ENCODE data around the gene RBM43. TPM values are rescaled to one million over a fixed set of nuclear protein-coding genes. Genes with fewer than 3 reads are reported as not detected.
"Not testable (repeated sequence)": the region's sequence is repeated elsewhere in the genome, so short reads cannot be mapped to it uniquely, and the experiment has no call there.

Gene RBM43
- total RNA-seq (2014; rRNA removed; shearing (Covaris generic); ENCODE audit: low replicate concordance), result 1.9 and 3.8 TPM in 2 replicates

GRCh38 chr2:151261231-151261976 lies at the start of gene RBM43:
Gene RBM43 (minus strand): TSS chr2:151261863. CDS start chr2:151261727, 136 bp downstream.
- H3K9me3 ChIP-seq, result no peaks in the 10 kb centered on the region
- H3K36me3 ChIP-seq, result no peaks in the 10 kb centered on the region
- peak; percentile 94 for DNase-seq
- H3K4me3 ChIP-seq, result peak within 1 kb of the TSS; percentile 59
- H3K27me3 ChIP-seq, result no peaks in the 10 kb centered on the region

GRCh38 chr2:151310313-151310712 lies 48.6 kb upstream of the RBM43 start:
- not testable (repeated sequence) for H3K9me3 ChIP-seq, H3K27me3 ChIP-seq, DNase-seq, H3K4me3 ChIP-seq, H3K36me3 ChIP-seq

GRCh38 chr2:151306621-151307020 lies 45.0 kb upstream of the RBM43 start:
- Histone ChIP-seq H3K9me3 (0 out of 2 replicates have a peak, but pooled peaks cover 2% of the 10 kb centered on the region), H3K4me3 (no peak overlapping the region), H3K36me3 (no peaks in the 10 kb centered on the region), H3K27me3 (no peaks in the 10 kb centered on the region)
- peak; percentile 82 for DNase-seq

DNA sequence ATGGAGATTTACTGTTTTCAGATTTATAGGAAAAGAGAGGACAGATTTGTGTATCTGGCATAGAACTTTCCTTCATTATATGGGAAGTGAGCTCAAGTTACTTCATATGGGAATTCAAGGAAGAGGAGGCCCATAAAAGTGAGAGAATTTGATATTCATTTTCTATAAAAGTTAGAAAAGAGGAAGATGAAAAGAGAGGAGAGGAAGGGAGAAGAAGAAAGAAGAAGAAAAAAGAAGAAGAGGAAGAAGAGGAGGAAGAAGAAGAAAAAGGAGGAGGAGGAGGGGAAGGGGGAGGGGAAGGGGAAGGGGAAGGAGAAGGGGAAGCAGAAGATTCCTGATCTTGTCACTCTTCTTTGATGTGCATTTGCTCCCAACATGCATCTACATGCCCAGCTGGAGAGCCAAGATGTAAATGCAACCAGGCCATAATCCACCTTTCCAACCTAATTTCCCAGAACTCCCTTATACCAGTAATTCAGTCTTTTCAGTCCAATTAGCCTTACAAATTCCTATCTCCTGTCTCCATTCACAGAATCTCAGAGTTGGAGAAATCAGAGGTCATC lies 43.5 kb upstream of the RBM43 start:
- no peaks in the 10 kb centered on the region for H3K36me3 ChIP-seq
- H3K9me3 ChIP-seq, result 0 out of 2 replicates have a peak, but pooled peaks cover 2% of the 10 kb centered on the region
- no peak overlapping the region for H3K4me3 ChIP-seq
- no peak for DNase-seq
- no peaks in the 10 kb centered on the region for H3K27me3 ChIP-seq

DNA sequence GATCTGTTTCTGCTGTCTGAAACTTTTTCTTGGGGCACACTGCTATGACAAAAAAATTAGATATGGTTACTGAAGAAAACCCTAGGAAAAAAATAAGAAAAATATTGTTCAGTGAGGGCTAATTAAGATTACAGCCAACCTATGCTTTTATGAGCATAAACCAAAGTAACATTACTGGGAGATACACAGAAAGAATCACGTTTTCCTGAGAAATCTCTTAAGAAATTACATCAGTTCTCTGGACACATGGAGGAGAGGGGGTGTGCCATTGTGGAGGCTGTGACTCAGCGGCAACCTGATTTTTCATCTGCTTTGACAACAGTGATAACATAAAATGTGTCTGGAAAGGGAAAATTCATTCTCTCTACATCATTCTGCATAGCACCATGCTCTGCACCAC lies 41.2 kb upstream of the RBM43 start:
- H3K9me3 ChIP-seq, result no peaks in the 10 kb centered on the region
- no peak overlapping the region for H3K4me3 ChIP-seq
- H3K36me3 ChIP-seq, result no peaks in the 10 kb centered on the region
- no peaks in the 10 kb centered on the region for H3K27me3 ChIP-seq
- DNase-seq, result peak; percentile 37

GRCh38 chr2:151302404-151302803 lies 40.7 kb upstream of the RBM43 start:
- no peak for DNase-seq
- H3K27me3 ChIP-seq, result no peaks in the 10 kb centered on the region
- H3K9me3 ChIP-seq, result no peaks in the 10 kb centered on the region
- H3K4me3 ChIP-seq, result no peak overlapping the region
- H3K36me3 ChIP-seq, result no peaks in the 10 kb centered on the region

GRCh38 chr2:151299920-151300539 lies 38.4 kb upstream of the RBM43 start:
- Histone ChIP-seq H3K27me3 (no peaks in the 10 kb centered on the region), H3K9me3 (no peaks in the 10 kb centered on the region), H3K36me3 (no peaks in the 10 kb centered on the region), H3K4me3 (no peak overlapping the region)
- DNase-seq, result no peak

DNA sequence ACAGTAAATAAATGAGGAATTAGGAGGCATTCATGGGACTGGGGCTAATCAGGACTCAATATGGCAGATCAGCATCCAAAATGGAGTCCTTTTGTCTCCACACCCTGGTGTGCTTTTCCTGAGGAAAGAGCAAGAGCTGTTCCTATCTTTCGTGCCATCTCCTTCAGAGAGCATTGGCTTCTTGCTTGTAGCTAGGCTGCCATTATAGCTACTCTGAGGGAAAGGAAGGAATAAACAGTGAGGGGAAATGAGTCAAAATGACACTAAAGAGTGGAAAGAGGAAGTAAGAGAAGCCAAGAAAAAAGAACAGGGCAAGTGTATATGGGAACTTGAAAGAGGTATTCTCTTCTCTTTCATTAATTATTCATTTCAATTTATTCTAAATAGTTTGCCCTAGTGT lies 36.2 kb upstream of the RBM43 start:
- Histone ChIP-seq H3K36me3 (no peaks in the 10 kb centered on the region), H3K27me3 (no peaks in the 10 kb centered on the region), H3K4me3 (no peak overlapping the region), H3K9me3 (no peaks in the 10 kb centered on the region)
- no peak for DNase-seq

DNA sequence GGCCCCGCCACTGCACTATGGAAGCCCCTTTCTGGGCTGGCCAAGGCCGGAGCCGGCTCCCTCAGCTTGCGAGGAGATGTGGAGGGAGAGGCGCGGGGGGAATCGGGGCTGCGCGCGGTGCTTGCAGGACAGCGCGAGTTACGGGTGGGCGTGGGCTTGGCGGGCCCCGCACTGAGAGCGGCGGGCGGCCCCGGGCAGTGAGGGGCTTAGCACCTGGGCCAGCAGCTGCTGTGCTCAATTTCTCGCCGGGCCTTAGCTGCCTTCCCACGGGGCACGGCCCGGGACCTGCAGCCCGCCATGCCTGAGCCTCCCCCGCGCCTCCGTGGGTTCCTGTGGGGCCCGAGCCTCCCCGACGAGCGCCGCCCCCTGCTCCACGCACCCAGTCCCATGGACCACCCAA lies 34.3 kb upstream of the RBM43 start:
- not testable (repeated sequence) for H3K9me3 ChIP-seq, DNase-seq, H3K36me3 ChIP-seq

GRCh38 chr2:151292546-151292945 lies 30.9 kb upstream of the RBM43 start:
- no peaks in the 10 kb centered on the region for H3K27me3 ChIP-seq
- no peaks in the 10 kb centered on the region for H3K36me3 ChIP-seq

More for the DNA sequence above, 34.3 kb upstream of the RBM43 start:
- H3K27me3 ChIP-seq, H3K4me3 ChIP-seq: not testable (repeated sequence)

DNA sequence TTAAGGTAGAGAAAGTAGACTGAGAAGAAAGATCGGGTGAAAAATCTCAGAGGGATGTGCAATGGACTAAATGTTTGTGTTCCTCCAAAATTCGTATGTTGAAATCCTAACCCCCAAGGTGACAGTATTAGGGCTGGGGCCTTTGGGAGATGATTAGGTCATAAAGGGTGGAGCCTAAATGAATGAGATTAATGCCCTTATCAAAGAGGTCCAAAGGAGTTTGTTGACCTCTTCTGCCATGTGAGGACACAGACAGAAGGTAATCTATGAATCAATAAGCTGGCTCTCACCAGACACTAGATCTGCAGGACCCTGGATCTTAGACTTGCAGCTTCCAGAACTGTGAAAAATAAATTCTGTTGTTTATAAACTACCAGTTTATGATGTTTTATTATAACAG lies 30.5 kb upstream of the RBM43 start:
- no peak overlapping the region for H3K4me3 ChIP-seq
- DNase-seq, result no peak
- no peaks in the 10 kb centered on the region for H3K36me3 ChIP-seq
- H3K27me3 ChIP-seq, result no peaks in the 10 kb centered on the region
- H3K9me3 ChIP-seq, result no peaks in the 10 kb centered on the region

More at GRCh38 chr2:151292546-151292945, 30.9 kb upstream of the RBM43 start:
- Histone ChIP-seq H3K4me3 (no peak overlapping the region), H3K9me3 (no peaks in the 10 kb centered on the region)
- DNase-seq, result no peak

DNA sequence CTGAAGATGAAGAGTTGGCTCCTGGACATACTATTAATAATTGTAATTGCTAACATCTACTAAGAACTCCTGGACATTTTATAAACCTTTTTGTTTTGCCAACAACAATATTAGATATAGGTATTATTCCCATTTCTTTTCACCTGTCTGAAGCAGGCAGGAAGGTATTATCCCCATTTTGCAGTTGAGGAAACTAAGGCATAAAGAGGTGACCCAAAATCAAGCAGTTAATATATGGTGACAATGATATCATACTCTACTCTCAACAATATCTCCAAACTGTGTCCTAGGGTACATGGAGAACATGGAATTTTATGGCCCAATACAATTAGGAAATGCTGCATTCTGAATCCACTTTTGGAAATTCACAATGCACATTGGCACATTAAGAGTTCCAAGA lies 29.6 kb upstream of the RBM43 start:
- no peaks in the 10 kb centered on the region for H3K36me3 ChIP-seq
- no peaks in the 10 kb centered on the region for H3K9me3 ChIP-seq
- no peak for DNase-seq
- no peak overlapping the region for H3K4me3 ChIP-seq
- H3K27me3 ChIP-seq, result no peaks in the 10 kb centered on the region

DNA sequence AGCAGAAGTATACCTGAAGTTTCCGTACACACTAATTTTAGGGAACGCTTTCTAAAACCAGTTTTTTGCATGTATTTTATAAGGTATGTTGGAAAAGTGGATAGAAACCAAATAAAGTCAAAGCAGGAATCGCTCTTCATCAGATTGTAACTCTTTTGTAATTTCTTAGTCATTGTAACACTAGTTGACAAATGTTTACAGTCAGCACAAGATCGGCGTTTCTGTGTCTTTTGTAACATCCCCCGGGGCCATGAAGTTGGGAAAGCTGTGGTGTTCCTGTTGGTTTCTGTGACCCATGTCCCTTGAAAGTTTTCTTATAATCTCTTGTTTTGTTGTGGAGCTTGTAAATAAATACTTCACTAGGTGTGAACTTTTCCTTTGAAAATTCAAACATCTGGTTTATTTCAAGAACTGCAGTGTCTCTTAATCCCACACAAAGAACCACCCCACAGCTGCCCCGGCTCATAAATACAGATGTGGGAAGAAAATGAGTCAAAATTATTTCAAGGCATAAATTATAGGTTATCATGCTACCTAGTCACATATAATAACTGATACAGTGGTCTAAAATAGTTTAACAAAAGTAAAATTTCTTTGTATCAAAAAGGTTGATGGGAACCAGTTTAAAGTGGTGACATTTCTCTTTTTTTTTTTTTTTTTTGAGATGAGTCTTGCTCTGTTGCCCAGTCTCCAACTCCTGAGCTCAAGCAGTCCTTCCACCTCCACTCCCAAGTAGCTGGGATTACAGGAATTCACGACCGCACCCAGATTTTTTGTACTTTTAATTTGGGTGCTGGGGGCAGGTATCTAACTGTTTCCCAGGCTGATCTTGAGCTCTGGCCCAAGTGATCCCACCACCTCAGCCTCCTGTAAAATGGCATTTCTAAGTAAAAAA lies 28.6 kb upstream of the RBM43 start:
- peak overlapping the region; percentile 61 for H3K4me3 ChIP-seq
- DNase-seq, result peak; percentile 46
- no peaks in the 10 kb centered on the region for H3K27me3 ChIP-seq
- no peaks in the 10 kb centered on the region for H3K9me3 ChIP-seq
- H3K36me3 ChIP-seq, result no peaks in the 10 kb centered on the region

- no peaks in the 10 kb centered on the region for H3K9me3 ChIP-seq
- H3K27me3 ChIP-seq, result no peaks in the 10 kb centered on the region
- no peak for DNase-seq
- no peak overlapping the region for H3K4me3 ChIP-seq
- no peaks in the 10 kb centered on the region for H3K36me3 ChIP-seq
Observed at GRCh38 chr2:151287513-151288250, 26.0 kb upstream of the RBM43 start.

GRCh38 chr2:151282401-151282800 lies 20.7 kb upstream of the RBM43 start:
- Histone ChIP-seq H3K27me3 (no peaks in the 10 kb centered on the region), H3K36me3 (peaks cover 3% of the 10 kb centered on the region; the same call in 1 of the 2 replicates), H3K4me3 (no peak overlapping the region), H3K9me3 (no peaks in the 10 kb centered on the region)
- no peak for DNase-seq

DNA sequence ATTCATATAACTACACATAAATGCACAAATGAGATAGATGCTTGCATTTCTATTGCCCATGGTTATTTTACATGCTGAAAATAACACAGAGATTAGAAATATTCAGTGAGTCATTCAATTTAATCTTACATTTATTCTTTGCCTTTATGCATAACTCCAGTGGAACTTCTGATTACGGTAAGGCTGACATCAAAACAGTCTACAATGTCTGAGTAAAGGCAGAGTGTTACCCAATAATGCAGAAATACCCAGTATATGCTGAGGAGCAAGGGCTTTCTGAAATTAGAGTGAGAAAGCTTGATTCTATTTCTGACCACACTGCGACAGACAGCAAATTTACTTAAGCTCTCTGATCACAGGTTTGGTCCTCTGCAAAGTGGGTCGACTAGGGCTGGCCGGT lies 18.6 kb upstream of the RBM43 start:
- H3K4me3 ChIP-seq, result no peak overlapping the region
- H3K9me3 ChIP-seq, result no peaks in the 10 kb centered on the region
- no peak for DNase-seq

More for the DNA sequence above, 18.6 kb upstream of the RBM43 start:
- peaks cover 3% of the 10 kb centered on the region; the same call in 1 of the 2 replicates for H3K36me3 ChIP-seq
- no peaks in the 10 kb centered on the region for H3K27me3 ChIP-seq

Data from MG63 (cell line).